VCaP (cell line): ENCODE data around the gene TIPRL.

Experiments used
- H3K27ac ChIP-seq: fragments of 450-650 bp; 2 replicates; pipeline ENCODE4 v1.5.1; 2017
- CTCF ChIP-seq: fragments of 450-650 bp; conservative IDR thresholded peaks from 2 replicates; pipeline ENCODE4 v1.5.1; 2017; ENCODE audit warnings: mild to moderate bottlenecking, moderate library complexity

Gene TIPRL

GRCh38 chr1:168178638-168179437 lies at the start of gene TIPRL:
Gene TIPRL, plus strand, starts transcription at chr1:168178962. Its CDS starts 116 bp downstream, at chr1:168179078.
- peak; percentile 53 for TF ChIP-seq CTCF
- peak within 1 kb of the TSS; percentile 90 for H3K27ac ChIP-seq

- no peak for TF ChIP-seq CTCF
- no peak overlapping the region for H3K27ac ChIP-seq
Observed at GRCh38 chr1:168129933-168130332, 48.8 kb upstream of the TIPRL start.

GRCh38 chr1:168134132-168134531 lies 44.6 kb upstream of the TIPRL start:
- TF ChIP-seq CTCF: no peak
- H3K27ac ChIP-seq: no peak overlapping the region

GRCh38 chr1:168134642-168135041 lies 44.1 kb upstream of the TIPRL start:
- no peak overlapping the region for H3K27ac ChIP-seq
- no peak for TF ChIP-seq CTCF

GRCh38 chr1:168135116-168135920 lies 43.4 kb upstream of the TIPRL start:
- no peak overlapping the region for H3K27ac ChIP-seq
- TF ChIP-seq CTCF: no peak

- H3K27ac ChIP-seq: peak overlapping the region; percentile 50; the same call in 1 of the 2 replicates
- no peak for TF ChIP-seq CTCF
Observed at GRCh38 chr1:168135921-168136708, 42.6 kb upstream of the TIPRL start.
